PC-9 (cell line): Measurements from ENCODE around the gene RING1. TPM values are rescaled to one million over a fixed set of nuclear protein-coding genes. Genes with fewer than 3 reads are reported as not detected.

ENCODE experiments used
- BruUV-seq: library from RNA; stranded (reverse); fragments of 400-500 nt; replicated peaks from 2 replicates; lab custom pipeline; 2021; lab: Mats Ljungman, UMichigan
- CTCF ChIA-PET: fragments of 300-600 bp; sonication (Branson Sonifier 250); formaldehyde crosslinking; loops from one replicate; lab custom pipeline; 2022; ENCODE audit warnings: antibody characterized with exemption; lab: Charles Lee
- POLR2A ChIA-PET: fragments of 300-600 bp; sonication (Branson Sonifier 250); formaldehyde crosslinking; loops from one replicate; lab custom pipeline; 2022; ENCODE audit warnings: antibody characterized with exemption; ENCODE audit not compliant: unreplicated experiment; lab: Charles Lee
- DNase-seq, 2 experiments: peaks; one replicate each; pipeline versions ENCODE4 v3.0.0 to v3.0.0-alpha.2; 2015 to 2022; ENCODE audit warnings: mixed read lengths in 1 of 2
- H2AFZ ChIP-seq: fragments of 200-600 bp; sonication (generic); 2 replicates; pipeline ENCODE4 v1.8.1; 2017; ENCODE audit warnings: antibody characterized with exemption
- H3F3A ChIP-seq: fragments of 200-600 bp; sonication (generic); 2 replicates; pipeline ENCODE4 v1.8.1; 2017; ENCODE audit warnings: antibody characterized with exemption, mild to moderate bottlenecking, low read depth; ENCODE audit not compliant: insufficient read depth
- H3K27ac ChIP-seq: fragments of 200-600 bp; sonication (generic); 2 replicates; pipeline ENCODE4 v1.6.1; 2016; ENCODE audit warnings: mixed run types
- H3K27me3 ChIP-seq: fragments of 200-600 bp; sonication (generic); 2 replicates; pipeline ENCODE4 v1.6.1; 2016; ENCODE audit warnings: low read depth, mixed run types; ENCODE audit not compliant: insufficient read depth
- H3K36me3 ChIP-seq: fragments of 200-600 bp; sonication (generic); 2 replicates; pipeline ENCODE4 v1.6.1; 2016; ENCODE audit warnings: low read depth, mixed run types
- H3K4me1 ChIP-seq: fragments of 200-600 bp; sonication (generic); replicated peaks from 2 replicates; pipeline ENCODE4 v1.6.1; 2016; ENCODE audit warnings: mixed run types; ENCODE audit not compliant: insufficient read depth
- H3K4me2 ChIP-seq: fragments of 200-600 bp; sonication (generic); 2 replicates; pipeline ENCODE4 v1.6.1; 2017; ENCODE audit warnings: mixed run types
- H3K4me3 ChIP-seq: fragments of 200-600 bp; sonication (generic); 2 replicates; pipeline ENCODE4 v1.6.1; 2016; ENCODE audit warnings: mixed run types
- H3K79me2 ChIP-seq: fragments of 200-600 bp; sonication (generic); 2 replicates; pipeline ENCODE4 v1.6.1; 2017; ENCODE audit warnings: low read depth, mixed run types
- H3K9me2 ChIP-seq: fragments of 200-600 bp; sonication (generic); 2 replicates; pipeline ENCODE4 v1.8.1; 2017; ENCODE audit warnings: mild to moderate bottlenecking; ENCODE audit not compliant: insufficient read depth
- H3K9me3 ChIP-seq: fragments of 200-600 bp; sonication (generic); 2 replicates; pipeline ENCODE4 v1.8.1; 2016; ENCODE audit warnings: low read depth; ENCODE audit not compliant: insufficient read depth
- H4K20me1 ChIP-seq: fragments of 200-600 bp; sonication (generic); 2 replicates; pipeline ENCODE4 v1.8.1; 2017; ENCODE audit not compliant: insufficient read depth
- EZH2 ChIP-seq: fragments of 200-600 bp; sonication (generic); IDR thresholded peaks from 2 replicates; pipeline ENCODE4 v1.8.0; 2017; ENCODE audit warnings: antibody characterized with exemption, low read depth
- intact Hi-C: fragments of 100-400 bp; cut with micrococcal nuclease; formaldehyde crosslinking; loops from one replicate; pipeline ENCODE4 v1.10.0; 2022; ENCODE audit not compliant: unreplicated experiment
- total RNA-seq: library from RNA; stranded (reverse); gene quantifications from 2 replicates; pipeline ENCODE4 v1.2.3, GENCODE V29; 2021
- TF ChIP-seq, protein P1 (sequence below): fragments of 200-600 bp; sonication (generic); conservative IDR thresholded peaks from 2 replicates; pipeline ENCODE4 v1.6.1; 2017; ENCODE audit warnings: mixed run types, antibody characterized with exemption, mild to moderate bottlenecking, moderate library complexity

RING1 gene
- total RNA-seq, 1 experiment from 2014 or later: 18.9 TPM

DNA sequence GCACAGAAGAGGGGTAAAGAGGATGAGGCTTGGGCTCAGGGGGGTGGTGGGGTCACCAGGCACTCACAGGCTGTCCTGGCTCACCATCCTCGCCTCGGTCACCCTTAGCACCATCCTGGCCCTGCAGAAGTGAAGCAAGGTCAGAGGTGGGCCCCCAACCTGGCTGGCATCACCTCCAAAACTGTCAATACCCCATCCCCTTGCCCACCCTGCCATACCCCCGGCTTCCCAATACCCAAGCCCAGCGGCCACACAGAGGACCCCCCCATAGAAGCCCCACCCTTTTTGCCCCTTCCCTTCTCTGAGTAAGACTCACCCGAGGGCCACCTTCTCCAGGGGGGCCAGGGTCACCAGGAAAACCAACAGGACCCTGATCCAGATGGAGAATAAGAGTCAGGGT, 39.7 kb upstream of the RING1 start:
- peaks cover 49% of the 10 kb centered on the region for H3K27me3 ChIP-seq
- H3K36me3 ChIP-seq: no peaks in the 10 kb centered on the region
- H3F3A ChIP-seq: no peaks in the 10 kb centered on the region
- intact Hi-C loops: no loop called here
- no peak overlapping the region for H3K4me3 ChIP-seq
- POLR2A ChIA-PET: no interaction called here
- H3K9me2 ChIP-seq: no peaks in the 10 kb centered on the region
- H3K4me1 ChIP-seq: no peaks in the 10 kb centered on the region
- no peak for DNase-seq
- H2AFZ ChIP-seq: no peak overlapping the region
- no peak overlapping the region for H3K27ac ChIP-seq
- TF ChIP-seq, protein P1, sequence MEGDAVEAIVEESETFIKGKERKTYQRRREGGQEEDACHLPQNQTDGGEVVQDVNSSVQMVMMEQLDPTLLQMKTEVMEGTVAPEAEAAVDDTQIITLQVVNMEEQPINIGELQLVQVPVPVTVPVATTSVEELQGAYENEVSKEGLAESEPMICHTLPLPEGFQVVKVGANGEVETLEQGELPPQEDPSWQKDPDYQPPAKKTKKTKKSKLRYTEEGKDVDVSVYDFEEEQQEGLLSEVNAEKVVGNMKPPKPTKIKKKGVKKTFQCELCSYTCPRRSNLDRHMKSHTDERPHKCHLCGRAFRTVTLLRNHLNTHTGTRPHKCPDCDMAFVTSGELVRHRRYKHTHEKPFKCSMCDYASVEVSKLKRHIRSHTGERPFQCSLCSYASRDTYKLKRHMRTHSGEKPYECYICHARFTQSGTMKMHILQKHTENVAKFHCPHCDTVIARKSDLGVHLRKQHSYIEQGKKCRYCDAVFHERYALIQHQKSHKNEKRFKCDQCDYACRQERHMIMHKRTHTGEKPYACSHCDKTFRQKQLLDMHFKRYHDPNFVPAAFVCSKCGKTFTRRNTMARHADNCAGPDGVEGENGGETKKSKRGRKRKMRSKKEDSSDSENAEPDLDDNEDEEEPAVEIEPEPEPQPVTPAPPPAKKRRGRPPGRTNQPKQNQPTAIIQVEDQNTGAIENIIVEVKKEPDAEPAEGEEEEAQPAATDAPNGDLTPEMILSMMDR: no peak
- TF ChIP-seq EZH2: no peak
- no peaks in the 10 kb centered on the region for H3K79me2 ChIP-seq
- H3K9me3 ChIP-seq: no peaks in the 10 kb centered on the region
- CTCF ChIA-PET: no interaction called here
- no peak overlapping the region for H3K4me2 ChIP-seq
- BruUV-seq: no TSS peak
- no peaks in the 10 kb centered on the region for H4K20me1 ChIP-seq

DNA sequence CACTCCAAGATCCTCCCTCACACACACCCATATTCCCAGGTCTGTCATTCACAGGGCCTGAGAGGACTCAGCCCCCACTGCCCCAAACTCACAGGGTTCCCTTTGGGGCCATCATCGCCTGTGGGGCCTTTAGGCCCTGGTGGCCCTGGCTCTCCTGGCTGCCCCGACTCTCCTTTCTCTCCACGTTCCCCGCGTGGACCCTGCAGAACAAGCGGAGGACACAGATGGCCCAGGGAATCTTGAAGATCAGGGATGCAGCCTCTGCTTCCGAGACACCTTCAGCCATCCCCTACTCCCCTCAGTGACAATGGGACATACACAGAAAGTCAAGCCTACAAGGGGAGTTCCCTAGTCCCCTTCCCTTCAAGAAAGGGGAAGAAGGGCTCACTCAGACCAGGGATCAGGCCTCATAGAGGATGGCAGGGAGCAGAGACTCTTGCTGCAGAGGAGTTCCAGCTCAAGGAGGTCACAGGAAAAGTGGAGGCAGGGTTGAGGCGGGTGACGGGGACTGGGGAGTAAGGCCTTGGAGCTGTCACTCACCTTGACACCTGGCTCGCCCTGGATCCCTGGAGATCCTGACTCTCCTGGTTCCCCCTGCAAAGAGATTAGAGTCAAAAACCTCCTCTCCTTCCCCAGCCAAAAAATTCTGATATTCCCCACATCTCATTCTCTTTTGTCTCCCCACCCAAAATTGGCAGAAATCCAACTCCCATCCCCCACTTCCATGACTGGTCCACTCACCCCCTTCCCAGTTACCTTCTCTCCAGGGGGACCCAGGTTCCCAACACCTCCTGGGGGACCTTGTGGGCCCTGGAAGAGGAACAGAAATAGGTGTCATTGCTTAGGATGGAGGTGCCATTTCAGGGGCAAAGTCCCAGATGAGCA, 38.8 kb upstream of the RING1 start:
- no peak for DNase-seq
- ChIA-PET POLR2A (no interaction called here), CTCF (no interaction called here)
- Histone ChIP-seq H4K20me1 (no peaks in the 10 kb centered on the region), H3K27ac (no peak overlapping the region), H3K9me3 (no peaks in the 10 kb centered on the region), H3K79me2 (no peaks in the 10 kb centered on the region), H3K4me1 (no peaks in the 10 kb centered on the region), H3K4me3 (no peak overlapping the region), H3K27me3 (peaks cover 50% of the 10 kb centered on the region), H3K4me2 (no peak overlapping the region), H3F3A (no peaks in the 10 kb centered on the region), H2AFZ (no peak overlapping the region), H3K36me3 (no peaks in the 10 kb centered on the region), H3K9me2 (no peaks in the 10 kb centered on the region)
- no TSS peak for BruUV-seq
- TF ChIP-seq, protein P1: no peak
- no peak for TF ChIP-seq EZH2
- intact Hi-C loops: no loop called here

DNA sequence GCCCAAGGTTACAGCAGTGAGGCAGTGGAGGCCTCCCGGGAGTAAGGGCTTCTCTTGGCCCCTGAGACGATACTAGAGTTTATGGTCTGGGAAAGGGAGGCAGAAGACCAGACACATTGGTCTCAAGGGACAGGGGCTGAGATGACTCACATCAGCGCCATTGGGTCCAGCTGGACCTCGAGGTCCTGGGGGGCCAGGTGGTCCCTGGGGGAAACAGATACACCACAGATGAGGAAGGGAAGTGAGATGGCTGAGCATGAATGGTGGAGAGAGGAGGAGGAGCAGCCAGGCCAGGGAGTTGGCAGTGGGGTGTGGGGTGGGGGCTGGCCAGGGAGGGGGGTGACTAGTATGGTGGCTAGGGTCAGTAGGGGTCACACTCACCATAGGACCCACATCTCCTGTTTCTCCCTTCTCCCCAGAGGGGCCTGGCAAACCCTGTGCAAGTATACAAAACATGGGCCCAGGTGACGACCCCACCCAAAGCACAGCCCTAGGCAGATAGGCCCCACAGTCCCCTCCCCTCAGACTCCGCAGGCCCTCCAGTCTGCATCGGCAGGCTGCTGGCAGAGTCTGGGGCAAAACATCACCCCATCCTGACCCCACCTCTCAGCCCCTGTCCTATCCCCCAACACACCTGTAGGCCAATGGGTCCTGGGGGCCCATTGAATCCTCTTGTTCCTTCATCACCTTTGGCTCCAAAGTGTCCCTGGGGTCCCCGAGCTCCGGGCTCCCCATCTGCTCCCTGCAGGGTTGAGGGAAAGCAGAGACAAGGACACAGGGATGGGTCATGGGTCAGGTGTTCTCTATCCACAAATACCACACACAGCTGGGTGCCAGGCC, 37.9 kb upstream of the RING1 start:
- H3K27me3 ChIP-seq: peaks cover 48% of the 10 kb centered on the region
- ChIA-PET CTCF (no interaction called here), POLR2A (no interaction called here)
- no peaks in the 10 kb centered on the region for H3K36me3 ChIP-seq
- H3K4me2 ChIP-seq: no peak overlapping the region
- H3F3A ChIP-seq: no peaks in the 10 kb centered on the region
- no peaks in the 10 kb centered on the region for H3K79me2 ChIP-seq
- no peaks in the 10 kb centered on the region for H3K4me1 ChIP-seq
- H3K9me2 ChIP-seq: no peaks in the 10 kb centered on the region
- no peaks in the 10 kb centered on the region for H4K20me1 ChIP-seq
- TF ChIP-seq, protein P1: no peak
- TF ChIP-seq EZH2: no peak
- no peak for DNase-seq
- no peak overlapping the region for H3K4me3 ChIP-seq
- no peaks in the 10 kb centered on the region for H3K9me3 ChIP-seq
- no TSS peak for BruUV-seq
- no peak overlapping the region for H2AFZ ChIP-seq
- H3K27ac ChIP-seq: no peak overlapping the region
- intact Hi-C loops: no loop called here
